Adipose tissue (tissue), 3 donors: ENCODE data around the gene ENTREP3. TPM values are rescaled to one million over a fixed set of nuclear protein-coding genes. Genes with fewer than 3 reads are reported as not detected.
"Not testable (repeated sequence)": the region's sequence is repeated elsewhere in the genome, so short reads cannot be mapped to it uniquely, and the experiment has no call there.

Source experiments
- H3K27ac ChIP-seq: one replicate; pipeline ENCODE4 v1.5.1; 2013; ENCODE audit warnings: low read depth, low read length
- WGBS, 3 donors: extraction: QIAGEN DNeasy Blood & Tissue Kit; methylation state at CpG; one replicate each; pipeline ENCODE4 v1.1.7; 2013; 5-methylcytosine and 5-hydroxymethylcytosine counted together
- polyA plus RNA-seq, 3 donors: library from polyadenylated mRNA; stranded (reverse); fragments of 200-250 nt; gene quantifications; one replicate each; pipeline ENCODE4 v1.2.3, GENCODE V29; 2013
- donor health status: healthy with polysubstance abuse.
- donor health status: Bipolar disorder and iron deficiency.
- donor health status: healthy.

ENTREP3 gene
- polyA plus RNA-seq, 3 donors: 7.6 to 15.5 (median 14.2) TPM

DNA sequence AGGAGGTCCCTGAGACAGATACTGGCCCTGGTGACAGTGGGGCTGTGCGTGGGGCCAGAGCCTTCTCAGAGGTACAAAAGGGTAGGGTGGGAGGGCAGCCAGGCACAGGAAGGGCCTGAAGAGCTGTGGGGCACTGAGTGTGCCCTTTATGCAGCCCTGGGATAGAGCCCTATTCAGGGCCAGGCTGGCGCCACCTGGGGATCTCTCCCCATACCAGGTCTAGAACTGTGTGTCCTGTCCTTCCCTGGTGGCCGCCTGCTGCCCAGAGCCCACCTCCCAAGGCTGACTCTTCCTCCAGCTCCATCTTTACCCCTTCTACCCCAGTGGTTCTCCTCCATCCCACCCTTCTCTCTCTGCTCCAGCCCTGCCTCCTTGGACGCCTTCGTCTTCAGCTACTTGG, 21.8 kb downstream of the ENTREP3 start:
- WGBS, 3 donors: 88 to 90% methylated on average over 1 of the region's 5 CpGs; no CpG with 5 or more reads in 1 of the 3 donors
- not testable (repeated sequence) for H3K27ac ChIP-seq

DNA sequence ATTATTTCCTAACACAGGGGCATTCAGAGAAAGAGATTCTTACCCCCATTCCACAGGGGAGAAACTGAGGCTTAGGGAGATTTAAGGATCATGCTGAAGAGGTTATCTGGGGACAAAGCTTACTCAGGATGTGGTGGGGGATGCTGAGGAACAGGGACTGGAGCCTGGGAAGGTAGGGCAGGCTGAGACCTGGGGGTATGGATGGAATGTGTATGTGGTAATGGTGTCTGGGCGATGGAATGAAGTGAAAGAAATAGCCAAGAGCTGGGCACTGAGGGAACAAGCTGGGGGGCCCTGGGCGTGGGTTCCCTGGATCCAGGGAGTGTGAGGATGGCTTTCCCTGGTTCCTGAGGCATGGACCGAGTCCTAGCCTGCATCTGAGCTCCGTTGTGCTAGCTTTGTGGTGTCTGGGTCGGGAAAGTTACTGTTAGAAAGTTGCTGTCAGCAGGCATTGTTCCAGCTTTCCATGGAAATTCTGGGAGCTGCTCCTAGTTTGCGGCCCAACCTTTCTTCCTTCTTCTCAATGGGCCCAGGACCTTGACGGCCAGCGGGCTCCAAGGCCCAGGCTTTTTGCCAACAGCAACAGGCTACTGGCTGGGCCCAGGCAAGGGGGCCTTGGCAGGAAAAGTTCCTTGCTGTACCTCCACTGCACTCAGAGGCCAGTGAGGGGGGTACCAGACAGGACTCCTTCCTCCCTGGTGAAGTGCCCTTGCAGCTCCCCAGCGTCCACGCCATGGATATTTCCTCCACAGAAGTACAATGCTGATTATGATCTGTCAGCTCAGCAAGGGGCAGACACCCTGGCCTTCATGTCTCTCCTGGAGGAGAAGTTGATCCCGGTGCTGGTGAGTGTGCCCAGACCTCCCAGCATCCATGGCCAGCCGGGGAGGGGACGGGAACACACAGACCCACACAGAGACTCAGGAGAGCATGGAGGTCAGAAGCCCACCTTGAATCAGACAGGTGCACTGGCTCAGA, 23.0 kb downstream of the ENTREP3 start:
- H3K27ac ChIP-seq: not testable (repeated sequence)
- 44 to 61% (median 56%) methylated on average over 12 to 13 of the region's 13 CpGs for WGBS, 3 donors

- H3K27ac ChIP-seq: not testable (repeated sequence)
- WGBS, 3 donors: 73 to 91% (median 77%) methylated on average over 3 of the region's 3 CpGs
Measured at GRCh38 chr1:155231302-155231701, 24.0 kb downstream of the ENTREP3 start.

DNA sequence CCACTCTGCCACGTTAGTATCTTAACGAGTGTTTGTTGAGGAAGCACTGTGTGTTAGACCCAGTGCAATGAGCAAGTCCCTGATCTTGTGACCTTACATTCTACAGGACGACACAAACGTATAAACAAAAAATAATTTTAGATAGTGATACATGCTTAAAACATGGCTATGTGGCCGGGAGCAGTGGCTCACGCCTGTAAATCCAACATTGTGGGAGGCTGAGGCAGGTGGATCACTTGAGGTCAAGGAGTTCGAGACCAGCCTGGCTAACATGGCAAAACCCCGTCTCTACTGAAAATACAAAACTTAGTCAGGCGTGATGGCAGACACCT, 27.2 kb downstream of the ENTREP3 start:
- 48 to 56% (median 49%) methylated on average over 9 of the region's 9 CpGs for WGBS, 3 donors
- no peak overlapping the region for H3K27ac ChIP-seq

DNA sequence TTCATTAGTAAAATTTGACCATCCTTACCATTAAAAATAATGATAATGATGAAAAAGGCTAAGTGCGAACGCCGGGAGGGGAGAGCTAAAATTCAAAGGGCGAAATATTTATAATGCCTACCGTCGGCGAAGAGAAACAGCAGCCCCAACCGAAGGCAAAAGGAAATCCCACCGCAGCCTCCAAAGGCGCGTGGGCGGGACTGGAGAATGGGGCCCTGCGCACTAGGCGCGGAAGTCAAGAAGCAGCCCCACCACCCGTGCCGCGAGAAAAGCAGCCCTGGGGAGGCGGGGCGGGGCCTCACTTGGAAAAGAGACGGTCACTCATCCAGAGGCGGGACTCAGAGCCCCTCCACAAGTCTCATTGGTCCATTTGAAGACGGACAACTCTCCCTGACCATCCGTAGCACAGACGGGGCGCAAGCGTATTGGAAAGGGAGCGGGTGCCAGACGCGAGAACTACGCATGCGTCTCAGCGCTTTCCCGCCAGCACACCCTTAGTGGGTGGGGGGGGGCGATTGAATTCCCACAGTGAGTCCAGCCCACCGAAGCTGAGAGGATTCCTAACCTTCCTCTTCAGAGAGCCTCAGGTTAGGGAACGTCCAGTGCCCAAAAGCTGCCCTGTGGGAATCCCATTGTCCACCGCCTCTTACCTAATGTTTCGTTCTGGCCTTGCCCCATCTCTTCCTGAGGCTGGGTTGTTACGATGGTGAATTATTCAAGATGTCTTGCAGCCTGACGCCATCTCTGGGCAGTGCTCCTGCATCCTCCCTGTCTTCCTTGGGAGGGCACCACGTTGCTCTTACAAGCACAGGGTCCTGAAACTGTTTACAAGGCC, 27.8 kb downstream of the ENTREP3 start:
- WGBS, 3 donors: 0 to 1% (median 1%) methylated on average over 42 of the region's 42 CpGs
- H3K27ac ChIP-seq: peak overlapping the region; percentile 6

DNA sequence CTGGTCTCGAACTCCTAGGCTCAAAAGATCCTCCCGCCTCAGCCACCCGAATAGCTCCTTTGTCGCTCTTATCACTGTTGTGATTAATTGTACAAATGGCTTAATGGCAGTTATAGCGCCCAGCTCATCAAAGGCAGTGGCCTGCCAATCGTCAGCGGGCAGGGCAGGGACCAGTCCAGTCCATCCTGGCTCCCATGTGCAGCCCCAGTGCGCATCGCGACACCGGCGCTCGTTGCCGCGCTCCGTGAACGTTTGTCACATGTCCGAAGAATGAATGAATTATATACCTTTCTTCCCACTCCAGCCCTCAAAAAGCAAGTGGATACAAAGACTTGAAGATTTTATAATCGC, 28.4 kb downstream of the ENTREP3 start:
- peak overlapping the region; percentile 6 for H3K27ac ChIP-seq
- 0% methylated on average over 19 of the region's 19 CpGs for WGBS, 3 donors

- WGBS, 3 donors: 0 to 1% (median 1%) methylated on average over 7 of the region's 7 CpGs
Measured at GRCh38 chr1:155226188-155226909, 28.9 kb downstream of the ENTREP3 start.

GRCh38 chr1:155225404-155225759, 29.9 kb downstream of the ENTREP3 start:
- WGBS, 3 donors: 93 to 97% (median 93%) methylated on average over 7 to 8 of the region's 8 CpGs
- not testable (repeated sequence) for H3K27ac ChIP-seq

More at GRCh38 chr1:155226188-155226909, 28.9 kb downstream of the ENTREP3 start:
- H3K27ac ChIP-seq: no peak overlapping the region

GRCh38 chr1:155223047-155223446, 32.2 kb downstream of the ENTREP3 start:
- H3K27ac ChIP-seq: no peak overlapping the region
- WGBS, 3 donors: 63 to 82% (median 66%) methylated on average over 7 of the region's 7 CpGs

- H3K27ac ChIP-seq: not testable (repeated sequence)
- 76 to 94% (median 76%) methylated on average over 10 of the region's 10 CpGs for WGBS, 3 donors
Measured at GRCh38 chr1:155220211-155220965, 34.9 kb downstream of the ENTREP3 start.

DNA sequence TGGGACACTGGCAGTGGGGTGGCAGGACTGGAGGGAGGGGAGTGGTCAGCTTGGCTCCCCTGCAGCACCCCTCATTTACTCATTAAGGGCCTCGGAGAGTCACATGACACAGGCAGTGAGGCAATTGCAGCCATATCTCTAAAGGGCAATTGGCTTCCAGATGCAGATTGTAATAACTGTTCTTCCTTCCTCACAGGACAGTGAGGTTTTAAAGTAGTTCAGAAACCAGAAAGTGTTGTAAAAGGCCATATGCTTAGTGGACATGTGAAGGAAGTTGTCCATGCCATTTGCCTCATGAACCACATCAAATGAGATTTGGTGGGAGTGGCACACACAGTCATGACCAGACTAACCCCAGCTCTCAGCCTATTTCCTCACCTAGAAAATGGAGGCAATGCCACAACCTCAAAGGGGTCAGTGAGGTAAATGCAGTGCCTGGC, 35.7 kb downstream of the ENTREP3 start:
- 4 to 9% (median 7%) methylated on average over 1 of the region's 1 CpG for WGBS, 3 donors
- no peak overlapping the region for H3K27ac ChIP-seq

GRCh38 chr1:155218854-155219591, 36.3 kb downstream of the ENTREP3 start:
- H3K27ac ChIP-seq: no peak overlapping the region
- WGBS, 3 donors: 36 to 44% (median 37%) methylated on average over 7 of the region's 7 CpGs

DNA sequence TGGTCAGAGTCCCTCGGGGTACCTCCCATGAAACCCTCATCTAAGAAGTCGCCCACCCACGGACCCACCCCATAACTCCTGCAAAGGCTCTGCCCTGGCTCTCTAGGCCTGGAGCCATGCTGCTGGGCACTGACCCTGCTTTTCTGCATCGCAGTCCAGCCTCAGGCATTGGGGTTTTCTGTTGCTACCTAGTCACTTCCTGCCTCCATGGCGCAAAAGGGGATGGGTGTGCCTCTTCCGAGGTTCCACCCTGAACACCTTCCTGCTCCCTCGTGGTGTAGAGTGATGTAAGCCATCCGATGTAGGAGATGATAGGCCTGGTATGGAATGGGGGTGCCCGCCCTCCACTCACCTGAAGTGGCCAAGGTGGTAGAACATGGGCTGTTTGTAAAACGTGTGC, 40.6 kb downstream of the ENTREP3 start:
- 63 to 90% (median 68%) methylated on average over 5 to 8 of the region's 10 CpGs for WGBS, 3 donors

DNA sequence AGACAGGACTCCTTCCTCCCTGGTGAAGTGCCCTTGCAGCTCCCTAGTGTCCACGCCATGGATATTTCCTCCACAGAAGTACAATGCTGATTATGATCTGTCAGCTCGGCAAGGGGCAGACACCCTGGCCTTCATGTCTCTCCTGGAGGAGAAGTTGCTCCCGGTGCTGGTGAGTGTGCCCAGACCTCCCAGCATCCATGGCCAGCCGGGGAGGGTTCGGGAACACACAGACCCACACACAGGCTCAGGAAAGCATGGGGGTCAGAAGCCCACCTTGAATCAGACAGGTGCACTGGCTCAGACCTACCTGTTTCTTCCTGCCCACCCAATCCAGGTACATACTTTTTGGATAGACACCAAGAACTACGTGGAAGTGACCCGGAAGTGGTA, 43.2 kb downstream of the ENTREP3 start:
- H3K27ac ChIP-seq: not testable (repeated sequence)
- WGBS, 3 donors: 75 to 77% (median 77%) methylated on average over 6 to 7 of the region's 7 CpGs

More for the DNA sequence above, 40.6 kb downstream of the ENTREP3 start:
- not testable (repeated sequence) for H3K27ac ChIP-seq

- 68 to 77% (median 72%) methylated on average over 11 to 13 of the region's 13 CpGs for WGBS, 3 donors
- H3K27ac ChIP-seq: not testable (repeated sequence)
Measured at GRCh38 chr1:155211381-155212050, 43.8 kb downstream of the ENTREP3 start.

GRCh38 chr1:155210314-155211104, 44.8 kb downstream of the ENTREP3 start:
- no peak overlapping the region for H3K27ac ChIP-seq

More at GRCh38 chr1:155210314-155211104, 44.8 kb downstream of the ENTREP3 start:
- 71 to 84% (median 75%) methylated on average over 4 of the region's 4 CpGs for WGBS, 3 donors
